Measurements from ENCODE around the gene PAPOLA. TPM values are rescaled to one million over a fixed set of nuclear protein-coding genes. Genes with fewer than 3 reads are reported as not detected.
"Not testable (repeated sequence)": the region's sequence is repeated elsewhere in the genome, so short reads cannot be mapped to it uniquely, and the experiment has no call there.

PAPOLA gene
- total RNA-seq, 1 donor from 2014 or later: 188 TPM

DNA sequence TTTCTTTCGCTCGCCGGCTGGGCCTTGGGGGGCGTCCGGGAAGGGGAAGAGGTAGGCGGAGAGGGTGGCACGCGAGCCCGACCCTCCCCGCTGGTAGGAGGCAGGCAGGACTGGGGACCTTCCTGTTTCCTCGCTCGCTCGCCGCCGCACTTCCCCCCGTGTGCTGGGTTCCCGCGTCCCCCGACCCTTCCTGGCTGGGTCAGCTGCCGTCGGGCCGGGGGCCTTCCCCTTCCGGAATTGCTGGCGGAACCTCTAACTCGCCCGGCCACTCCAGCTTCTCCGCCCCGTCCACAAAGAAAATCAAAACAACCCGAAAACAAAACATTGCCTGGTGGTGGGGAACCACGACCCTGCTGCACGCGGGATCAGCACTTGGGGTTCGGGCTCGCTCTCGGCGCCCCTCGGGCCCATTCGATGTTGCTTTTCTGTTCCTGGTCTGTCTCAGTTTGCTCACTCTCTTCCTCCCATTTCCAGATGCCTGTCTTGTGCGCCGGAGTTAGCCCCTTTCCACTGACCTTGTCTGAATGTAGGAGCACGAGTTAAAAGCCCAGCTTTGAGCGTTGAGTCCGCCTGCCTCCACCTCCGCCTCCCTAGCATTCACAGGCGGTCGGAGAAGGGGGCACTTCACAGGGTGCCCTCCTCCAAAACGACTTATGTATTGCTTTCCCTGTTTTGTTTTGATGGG lies 581 bp downstream of the PAPOLA start:
- peak; percentile 15 for DNase-seq (ENCODE audit: low read depth)

DNA sequence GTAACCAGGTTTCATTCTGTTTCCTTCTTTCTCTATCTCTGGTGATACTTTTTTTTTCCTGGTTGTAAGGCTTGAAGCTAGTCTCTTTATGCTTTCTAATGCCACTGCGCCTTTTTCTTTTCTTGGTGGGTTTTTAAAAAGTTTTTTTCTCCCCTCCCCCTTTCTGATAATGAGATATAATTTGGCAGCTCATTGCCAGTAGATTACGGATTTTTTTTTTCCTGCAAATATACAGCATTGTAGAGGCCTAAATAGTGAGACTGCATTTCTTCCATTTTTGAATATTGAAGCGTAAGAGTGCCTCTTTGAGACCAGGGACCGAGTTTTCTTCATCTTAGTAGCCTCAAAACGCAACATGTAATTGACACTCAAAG lies 1.1 kb downstream of the PAPOLA start:
- peak overlapping the region; percentile 99 for H3K27ac Mint-ChIP-seq (ENCODE audit: unreplicated experiment)
- H3K4me1 Mint-ChIP-seq (ENCODE audit: low read depth, unreplicated experiment): peaks cover 15% of the 10 kb centered on the region
- no peak for DNase-seq (ENCODE audit: low read depth)
- H3K27me3 Mint-ChIP-seq (ENCODE audit: low read depth, unreplicated experiment): no peaks in the 10 kb centered on the region
- H3K4me3 ChIP-seq (ENCODE audit: insufficient read depth, low read depth, low read length): peak overlapping the region; percentile 93
- peak overlapping the region; percentile 95 for H3K27ac ChIP-seq (ENCODE audit: low read depth, low read length)
- peaks cover 9% of the 10 kb centered on the region for H3K4me1 ChIP-seq (ENCODE audit: insufficient read depth, low read length)
- no peak overlapping the region for H2AFZ ChIP-seq (ENCODE audit: low read depth, low read length)
- H3K9ac ChIP-seq (ENCODE audit: low read length): peak overlapping the region; percentile 94
- FAIRE-seq: no peak
- TF ChIP-seq, protein P1, sequence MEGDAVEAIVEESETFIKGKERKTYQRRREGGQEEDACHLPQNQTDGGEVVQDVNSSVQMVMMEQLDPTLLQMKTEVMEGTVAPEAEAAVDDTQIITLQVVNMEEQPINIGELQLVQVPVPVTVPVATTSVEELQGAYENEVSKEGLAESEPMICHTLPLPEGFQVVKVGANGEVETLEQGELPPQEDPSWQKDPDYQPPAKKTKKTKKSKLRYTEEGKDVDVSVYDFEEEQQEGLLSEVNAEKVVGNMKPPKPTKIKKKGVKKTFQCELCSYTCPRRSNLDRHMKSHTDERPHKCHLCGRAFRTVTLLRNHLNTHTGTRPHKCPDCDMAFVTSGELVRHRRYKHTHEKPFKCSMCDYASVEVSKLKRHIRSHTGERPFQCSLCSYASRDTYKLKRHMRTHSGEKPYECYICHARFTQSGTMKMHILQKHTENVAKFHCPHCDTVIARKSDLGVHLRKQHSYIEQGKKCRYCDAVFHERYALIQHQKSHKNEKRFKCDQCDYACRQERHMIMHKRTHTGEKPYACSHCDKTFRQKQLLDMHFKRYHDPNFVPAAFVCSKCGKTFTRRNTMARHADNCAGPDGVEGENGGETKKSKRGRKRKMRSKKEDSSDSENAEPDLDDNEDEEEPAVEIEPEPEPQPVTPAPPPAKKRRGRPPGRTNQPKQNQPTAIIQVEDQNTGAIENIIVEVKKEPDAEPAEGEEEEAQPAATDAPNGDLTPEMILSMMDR (IDR thresholded peaks at IDR 0.05; ENCODE audit: insufficient read depth, low read depth, low read length): no peak
- no peak for TF ChIP-seq EZH2 (IDR thresholded peaks at IDR 0.05; ENCODE audit: insufficient read depth, low read length)
- no peaks in the 10 kb centered on the region for H3K36me3 Mint-ChIP-seq (ENCODE audit: low read depth, unreplicated experiment)
- H3K79me2 ChIP-seq (ENCODE audit: insufficient read depth, low read length): peaks cover 65% of the 10 kb centered on the region
- H3K4me3 Mint-ChIP-seq (ENCODE audit: unreplicated experiment): peak overlapping the region; percentile 100
- no peaks in the 10 kb centered on the region for H3K36me3 ChIP-seq (ENCODE audit: insufficient read depth, low read length)
- peaks cover 53% of the 10 kb centered on the region for H4K20me1 ChIP-seq (ENCODE audit: insufficient read depth, low read length)
- H3K27me3 ChIP-seq (ENCODE audit: insufficient read depth, low read length): no peaks in the 10 kb centered on the region
- no peaks in the 10 kb centered on the region for H3K9me3 Mint-ChIP-seq (ENCODE audit: unreplicated experiment)
- H3K4me2 ChIP-seq (ENCODE audit: low read length): peak overlapping the region; percentile 84
- no peaks in the 10 kb centered on the region for H3K9me3 ChIP-seq (ENCODE audit: insufficient read depth, low read depth, low read length)

More for the DNA sequence above, 581 bp downstream of the PAPOLA start:
- FAIRE-seq: no peak
- Mint-ChIP-seq H3K36me3 (ENCODE audit: low read depth, unreplicated experiment) (no peaks in the 10 kb centered on the region), H3K27me3 (ENCODE audit: low read depth, unreplicated experiment) (no peaks in the 10 kb centered on the region), H3K4me1 (ENCODE audit: low read depth, unreplicated experiment) (peaks cover 13% of the 10 kb centered on the region), H3K4me3 (ENCODE audit: unreplicated experiment) (peak overlapping the region; percentile 100), H3K27ac (ENCODE audit: unreplicated experiment) (peak overlapping the region; percentile 99), H3K9me3 (ENCODE audit: unreplicated experiment) (no peaks in the 10 kb centered on the region)
- Histone ChIP-seq H3K9ac (ENCODE audit: low read length) (peak overlapping the region; percentile 94), H3K9me3 (ENCODE audit: insufficient read depth, low read depth, low read length) (no peaks in the 10 kb centered on the region), H3K36me3 (ENCODE audit: insufficient read depth, low read length) (no peaks in the 10 kb centered on the region), H4K20me1 (ENCODE audit: insufficient read depth, low read length) (peaks cover 47% of the 10 kb centered on the region), H3K79me2 (ENCODE audit: insufficient read depth, low read length) (peaks cover 60% of the 10 kb centered on the region), H3K27me3 (ENCODE audit: insufficient read depth, low read length) (no peaks in the 10 kb centered on the region), H3K4me1 (ENCODE audit: insufficient read depth, low read length) (peaks cover 9% of the 10 kb centered on the region), H3K27ac (ENCODE audit: low read depth, low read length) (peak overlapping the region; percentile 95), H2AFZ (ENCODE audit: low read depth, low read length) (peak overlapping the region; percentile 72), H3K4me2 (ENCODE audit: low read length) (peak overlapping the region; percentile 84), H3K4me3 (ENCODE audit: insufficient read depth, low read depth, low read length) (peak overlapping the region; percentile 93)
- TF ChIP-seq EZH2 (IDR thresholded peaks at IDR 0.05; ENCODE audit: insufficient read depth, low read length): no peak
- TF ChIP-seq, protein P1 (IDR thresholded peaks at IDR 0.05; ENCODE audit: insufficient read depth, low read depth, low read length): no peak

DNA sequence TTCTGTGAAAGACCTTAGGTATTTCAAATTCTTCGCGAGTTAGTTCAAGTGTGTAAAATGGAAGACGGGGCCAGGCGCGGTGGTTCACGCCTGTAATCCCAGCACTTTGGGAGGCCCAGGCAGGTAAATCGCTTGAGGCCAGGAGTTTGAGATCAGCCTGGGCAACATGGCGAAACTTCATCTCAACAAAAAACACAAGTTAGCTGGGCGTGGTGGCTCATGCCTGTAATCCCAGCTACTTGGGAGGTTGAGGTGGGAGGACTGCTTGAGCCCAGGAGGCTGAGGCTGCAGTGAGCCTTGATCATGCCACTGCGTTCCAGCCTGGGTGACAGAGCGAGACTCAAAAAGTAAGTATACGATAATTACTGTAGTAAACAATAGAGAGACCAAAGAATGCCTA lies 2.2 kb downstream of the PAPOLA start:
- Histone ChIP-seq H3K4me3 (ENCODE audit: insufficient read depth, low read depth, low read length) (peak overlapping the region; percentile 93), H3K4me2 (ENCODE audit: low read length) (peak overlapping the region; percentile 84)
- not testable (repeated sequence) for FAIRE-seq

More for the DNA sequence above, 2.2 kb downstream of the PAPOLA start:
- H3K4me1 ChIP-seq (ENCODE audit: insufficient read depth, low read length); H3K27ac ChIP-seq (ENCODE audit: low read depth, low read length); DNase-seq (ENCODE audit: low read depth); H3K9me3 Mint-ChIP-seq (ENCODE audit: unreplicated experiment); H3K27me3 ChIP-seq (ENCODE audit: insufficient read depth, low read length); H3K9me3 ChIP-seq (ENCODE audit: insufficient read depth, low read depth, low read length); H3K36me3 Mint-ChIP-seq (ENCODE audit: low read depth, unreplicated experiment); H3K36me3 ChIP-seq (ENCODE audit: insufficient read depth, low read length); H2AFZ ChIP-seq (ENCODE audit: low read depth, low read length); H3K27me3 Mint-ChIP-seq (ENCODE audit: low read depth, unreplicated experiment): not testable (repeated sequence)
- H3K4me1 Mint-ChIP-seq (ENCODE audit: low read depth, unreplicated experiment): peaks cover 17% of the 10 kb centered on the region
- peak overlapping the region; percentile 59 for H3K27ac Mint-ChIP-seq (ENCODE audit: unreplicated experiment)
- H3K79me2 ChIP-seq (ENCODE audit: insufficient read depth, low read length): peaks cover 76% of the 10 kb centered on the region
- H3K9ac ChIP-seq (ENCODE audit: low read length): peak overlapping the region; percentile 94
- H3K4me3 Mint-ChIP-seq (ENCODE audit: unreplicated experiment): peak overlapping the region; percentile 100
- peaks cover 63% of the 10 kb centered on the region for H4K20me1 ChIP-seq (ENCODE audit: insufficient read depth, low read length)
